HG03039 (cell line): ENCODE measurements around the gene TMEM217.

Experiments used
- ATAC-seq: cut with Tn5 transposase; IDR thresholded peaks from one replicate; pipeline ENCODE4 v1.9.1; 2021; ENCODE audit warnings: mild to moderate bottlenecking, moderate library complexity; ENCODE audit not compliant: unreplicated experiment

Gene TMEM217

GRCh38 chr6:37170273-37171200, 87.4 kb downstream of the TMEM217 start:
- ATAC-seq = peak; percentile 27

DNA sequence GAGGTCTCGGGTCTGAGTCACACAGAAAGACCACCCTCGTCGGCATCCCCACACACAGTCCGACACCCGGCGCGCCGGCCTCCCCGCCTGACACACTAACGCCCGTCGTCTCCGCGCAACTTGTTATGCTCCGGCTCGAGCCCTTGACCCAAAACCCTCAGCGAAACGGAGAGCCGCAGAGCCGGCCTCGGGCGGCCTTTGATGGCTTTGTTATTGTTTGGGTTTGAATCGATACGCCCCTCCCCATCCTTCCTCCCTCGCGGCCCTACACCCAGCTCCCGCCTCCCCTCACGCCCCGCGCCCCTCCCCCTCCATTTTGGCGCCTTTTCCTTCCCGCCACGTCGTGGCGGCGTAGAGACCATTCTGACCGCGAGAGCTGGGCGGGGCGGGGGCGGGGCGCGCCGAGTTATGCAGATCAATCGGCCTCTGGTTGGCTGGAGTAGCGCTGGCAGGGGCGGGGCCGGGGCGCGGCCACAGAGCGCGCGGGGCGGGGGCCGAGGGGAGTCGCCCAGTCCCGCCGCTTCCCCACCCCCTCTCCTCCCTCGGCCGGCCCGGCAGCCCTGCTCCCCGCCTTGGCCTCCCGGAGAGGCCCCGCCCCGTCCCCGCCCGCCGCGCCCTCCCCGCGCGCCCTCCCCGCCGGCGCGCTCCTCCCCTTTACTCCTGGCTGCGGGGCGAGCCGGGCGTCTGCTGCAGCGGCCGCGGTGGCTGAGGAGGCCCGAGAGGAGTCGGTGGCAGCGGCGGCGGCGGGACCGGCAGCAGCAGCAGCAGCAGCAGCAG, 88.3 kb downstream of the TMEM217 start, which contains the start of gene PIM1:
Gene PIM1 (plus strand): TSS at position 657 of the 777 bp plus-strand sequence. CDS start 424 bp downstream, outside the sequence.
- peak; percentile 69 for ATAC-seq

GRCh38 chr6:37168811-37169495, 89.0 kb downstream of the TMEM217 start:
- no peak for ATAC-seq

GRCh38 chr6:37168163-37168758, 89.7 kb downstream of the TMEM217 start:
- no peak for ATAC-seq

GRCh38 chr6:37162740-37163139, 95.2 kb downstream of the TMEM217 start:
- no peak for ATAC-seq
